GM12875 (cell line): Measurements from ENCODE around the gene GPR39.
"Not testable (repeated sequence)": the region's sequence is repeated elsewhere in the genome, so short reads cannot be mapped to it uniquely, and the experiment has no call there.

Experiments used
- H3K4me3 ChIP-seq: one replicate; pipeline ENCODE4 v1.5.1; 2011; ENCODE audit warnings: low read depth, low read length, control low read depth
- CTCF ChIP-seq: IDR thresholded peaks from 2 replicates; pipeline ENCODE4 v1.5.1; 2011; ENCODE audit warnings: low read depth, mild to moderate bottlenecking, control low read depth, inconsistent platforms, low read length, moderate library complexity, borderline replicate concordance; ENCODE audit not compliant: insufficient read depth

Gene GPR39

GRCh38 chr2:132392879-132393278 is 23.7 kb upstream of the GPR39 start:
- no peak overlapping the region for H3K4me3 ChIP-seq
- TF ChIP-seq CTCF, result no peak

GRCh38 chr2:132397042-132397441 is 19.6 kb upstream of the GPR39 start:
- not testable (repeated sequence) for H3K4me3 ChIP-seq

- no peak overlapping the region for H3K4me3 ChIP-seq
- no peak for TF ChIP-seq CTCF
Observed at GRCh38 chr2:132400169-132400900, 16.3 kb upstream of the GPR39 start.

GRCh38 chr2:132400901-132401240 is 15.7 kb upstream of the GPR39 start:
- TF ChIP-seq CTCF, result no peak
- H3K4me3 ChIP-seq, result no peak overlapping the region

GRCh38 chr2:132401326-132401725 is 15.3 kb upstream of the GPR39 start:
- TF ChIP-seq CTCF, result no peak

GRCh38 chr2:132403146-132403545 is 13.5 kb upstream of the GPR39 start:
- TF ChIP-seq CTCF, result no peak
- no peak overlapping the region for H3K4me3 ChIP-seq

More at GRCh38 chr2:132401326-132401725, 15.3 kb upstream of the GPR39 start:
- H3K4me3 ChIP-seq, result no peak overlapping the region

- no peak overlapping the region for H3K4me3 ChIP-seq
- TF ChIP-seq CTCF, result no peak
Observed at GRCh38 chr2:132404056-132404455, 12.5 kb upstream of the GPR39 start.
